ENCODE results near the gene CRYBB2. TPM values are rescaled to one million over a fixed set of nuclear protein-coding genes. Genes with fewer than 3 reads are reported as not detected.

Gene CRYBB2
- total RNA-seq, 1 experiment from 2014 or later: not detected

DNA sequence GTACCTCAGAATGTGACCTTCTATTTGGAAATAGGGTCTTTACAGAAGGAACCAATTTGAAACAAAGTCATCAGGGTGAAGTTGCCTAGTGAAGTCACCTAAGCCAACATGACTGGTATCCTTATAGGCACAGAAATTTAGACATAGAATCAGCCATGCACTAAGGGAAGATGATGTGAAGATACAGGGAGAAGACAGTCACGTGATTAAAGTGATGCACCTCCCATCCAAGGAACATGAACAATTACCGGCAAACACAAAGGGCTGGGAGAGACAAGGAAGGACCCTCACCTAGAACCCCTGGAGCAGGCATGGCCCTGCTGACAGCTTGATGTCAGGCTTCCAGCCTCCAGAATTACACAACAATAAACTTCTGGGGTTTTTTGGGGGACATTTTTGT, 3.2 kb upstream of the CRYBB2 start:
- TF ChIP-seq, protein P1, sequence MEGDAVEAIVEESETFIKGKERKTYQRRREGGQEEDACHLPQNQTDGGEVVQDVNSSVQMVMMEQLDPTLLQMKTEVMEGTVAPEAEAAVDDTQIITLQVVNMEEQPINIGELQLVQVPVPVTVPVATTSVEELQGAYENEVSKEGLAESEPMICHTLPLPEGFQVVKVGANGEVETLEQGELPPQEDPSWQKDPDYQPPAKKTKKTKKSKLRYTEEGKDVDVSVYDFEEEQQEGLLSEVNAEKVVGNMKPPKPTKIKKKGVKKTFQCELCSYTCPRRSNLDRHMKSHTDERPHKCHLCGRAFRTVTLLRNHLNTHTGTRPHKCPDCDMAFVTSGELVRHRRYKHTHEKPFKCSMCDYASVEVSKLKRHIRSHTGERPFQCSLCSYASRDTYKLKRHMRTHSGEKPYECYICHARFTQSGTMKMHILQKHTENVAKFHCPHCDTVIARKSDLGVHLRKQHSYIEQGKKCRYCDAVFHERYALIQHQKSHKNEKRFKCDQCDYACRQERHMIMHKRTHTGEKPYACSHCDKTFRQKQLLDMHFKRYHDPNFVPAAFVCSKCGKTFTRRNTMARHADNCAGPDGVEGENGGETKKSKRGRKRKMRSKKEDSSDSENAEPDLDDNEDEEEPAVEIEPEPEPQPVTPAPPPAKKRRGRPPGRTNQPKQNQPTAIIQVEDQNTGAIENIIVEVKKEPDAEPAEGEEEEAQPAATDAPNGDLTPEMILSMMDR (conservative IDR thresholded peaks at IDR 0.05): no peak
- Histone ChIP-seq H3T11ph (ENCODE audit: low read length) (no peak overlapping the region), H2BK120ac (ENCODE audit: low read depth, low read length, poor library complexity, severe bottlenecking) (no peak overlapping the region), H3K14ac (ENCODE audit: insufficient read depth, low read length) (no peak overlapping the region), H3K4me2 (ENCODE audit: insufficient read depth, insufficient read length, low read length) (no peak overlapping the region), H2BK5ac (ENCODE audit: insufficient read length, low read length) (no peak overlapping the region), H3K56ac (ENCODE audit: insufficient read length, low read depth, low read length) (no peak overlapping the region), H3K27ac (ENCODE audit: insufficient read length, low read depth, low read length) (no peak overlapping the region), H3K4me1 (ENCODE audit: insufficient read depth, low read length) (no peaks in the 10 kb centered on the region), H2BK15ac (ENCODE audit: low read depth, low read length) (no peak overlapping the region), H2BK12ac (ENCODE audit: insufficient read length, low read depth, low read length) (no peak overlapping the region), H3K9me3 (ENCODE audit: control insufficient read depth, low read depth, low read length) (no peaks in the 10 kb centered on the region), H3K18ac (ENCODE audit: insufficient read length, low read depth, low read length) (no peak overlapping the region), H2BK20ac (ENCODE audit: low read depth, low read length, poor library complexity, severe bottlenecking) (no peak overlapping the region), H3K79me2 (ENCODE audit: insufficient read depth, low read length) (no peaks in the 10 kb centered on the region), H3K9ac (ENCODE audit: extremely low read depth, insufficient read length, low read length) (no peak overlapping the region), H2AFZ (ENCODE audit: low read length) (no peak overlapping the region), H4K20me1 (ENCODE audit: control insufficient read depth, insufficient read depth, insufficient read length) (no peaks in the 10 kb centered on the region), H4K8ac (replicated peaks; ENCODE audit: insufficient read length, low read depth, low read length) (no peak overlapping the region), H3K79me1 (ENCODE audit: insufficient read depth, low read depth, low read length, poor library complexity, severe bottlenecking) (no peaks in the 10 kb centered on the region), H3K23me2 (ENCODE audit: insufficient read length, low read depth, low read length, poor library complexity, severe bottlenecking) (no peaks in the 10 kb centered on the region), H2AK5ac (ENCODE audit: insufficient read length, low read length) (no peak overlapping the region), H3K4ac (ENCODE audit: low read depth, low read length) (no peak overlapping the region), H4K91ac (ENCODE audit: insufficient read length, low read depth, low read length) (no peak overlapping the region), H3K23ac (ENCODE audit: insufficient read length, low read depth, low read length) (no peak overlapping the region), H4K5ac (ENCODE audit: insufficient read length, low read depth, low read length) (no peak overlapping the region), H3K27me3 (ENCODE audit: insufficient read depth, low read length) (no peaks in the 10 kb centered on the region)
- Mint-ChIP-seq H3K4me3 (no peak overlapping the region), H3K9me3 (peaks cover 15 to 16% of the 10 kb centered on the region in 2 experiments; a peak in 4 of 5 replicates), H3K27me3 (ENCODE audit: low read depth) (peaks cover 37% of the 10 kb centered on the region), H3K36me3 (ENCODE audit: insufficient read depth in 1 of 3, low read depth in 3 of 3) (peaks cover 5 to 9% (median 5%) of the 10 kb centered on the region in 3 experiments; a peak in 6 of 7 replicates), H3K4me1 (no peaks in the 10 kb centered on the region), H3K27ac (no peak overlapping the region)
- no peak for DNase-seq
- WGBS (ENCODE audit: extremely low coverage, insufficient read length, low lambda C conversion rate): no CpG with 5 or more reads among the region's 2 CpGs

All from H9 (cell line).